ENCODE results near the gene STXBP5.

Gene STXBP5

GRCh38 chr6:147322299-147323162 is 118.3 kb downstream of the STXBP5 start:
- H3K4me1 ChIP-seq (ENCODE audit: insufficient read depth, insufficient read length) = no peaks in the 10 kb centered on the region
- H3K9ac ChIP-seq (ENCODE audit: insufficient read length, low read depth) = no peak overlapping the region
- no peak for DNase-seq (ENCODE audit: low read depth, low spot score)
- H3K36me3 ChIP-seq (ENCODE audit: insufficient read depth, insufficient read length, low read length) = no peaks in the 10 kb centered on the region
- TF ChIP-seq SUZ12 (IDR thresholded peaks at IDR 0.05; ENCODE audit: extremely low read depth, insufficient read depth, insufficient read length) = no peak
- no peak for TF ChIP-seq YY1 (IDR thresholded peaks at IDR 0.05; ENCODE audit: insufficient read depth, insufficient read length)
- TF ChIP-seq ZNF274 (IDR thresholded peaks at IDR 0.05; ENCODE audit: low read depth, low read length) = no peak
- no peak overlapping the region for H3K4me3 ChIP-seq (ENCODE audit: insufficient read length, low read depth)
- no peaks in the 10 kb centered on the region for H3K27me3 ChIP-seq (ENCODE audit: insufficient read depth, insufficient read length)
- no peaks in the 10 kb centered on the region for H3K9me3 ChIP-seq (ENCODE audit: insufficient read depth, low read length)

GRCh38 chr6:147325557-147325956 is 121.3 kb downstream of the STXBP5 start:
- H3K4me3 ChIP-seq (ENCODE audit: insufficient read length, low read depth) = no peak overlapping the region
- no peak overlapping the region for H3K9ac ChIP-seq (ENCODE audit: insufficient read length, low read depth)
- no peaks in the 10 kb centered on the region for H3K4me1 ChIP-seq (ENCODE audit: insufficient read depth, insufficient read length)
- TF ChIP-seq SUZ12 (IDR thresholded peaks at IDR 0.05; ENCODE audit: extremely low read depth, insufficient read depth, insufficient read length) (no peak), ZNF274 (IDR thresholded peaks at IDR 0.05; ENCODE audit: low read depth, low read length) (no peak), YY1 (IDR thresholded peaks at IDR 0.05; ENCODE audit: insufficient read depth, insufficient read length) (no peak)
- H3K36me3 ChIP-seq (ENCODE audit: insufficient read depth, insufficient read length, low read length) = peaks cover 4% of the 10 kb centered on the region
- DNase-seq (ENCODE audit: low read depth, low spot score) = no peak
- no peaks in the 10 kb centered on the region for H3K9me3 ChIP-seq (ENCODE audit: insufficient read depth, low read length)
- H3K27me3 ChIP-seq (ENCODE audit: insufficient read depth, insufficient read length) = no peaks in the 10 kb centered on the region

- no peak overlapping the region for H3K4me3 ChIP-seq (ENCODE audit: insufficient read length, low read depth)
- H3K4me1 ChIP-seq (ENCODE audit: insufficient read depth, insufficient read length) = no peaks in the 10 kb centered on the region
- H3K36me3 ChIP-seq (ENCODE audit: insufficient read depth, insufficient read length, low read length) = peaks cover 4% of the 10 kb centered on the region
- no peaks in the 10 kb centered on the region for H3K27me3 ChIP-seq (ENCODE audit: insufficient read depth, insufficient read length)
- no peak overlapping the region for H3K9ac ChIP-seq (ENCODE audit: insufficient read length, low read depth)
- no peak for DNase-seq (ENCODE audit: low read depth, low spot score)
- TF ChIP-seq ZNF274 (IDR thresholded peaks at IDR 0.05; ENCODE audit: low read depth, low read length) = no peak
- no peak for TF ChIP-seq YY1 (IDR thresholded peaks at IDR 0.05; ENCODE audit: insufficient read depth, insufficient read length)
- no peak for TF ChIP-seq SUZ12 (IDR thresholded peaks at IDR 0.05; ENCODE audit: extremely low read depth, insufficient read depth, insufficient read length)
- H3K9me3 ChIP-seq (ENCODE audit: insufficient read depth, low read length) = no peaks in the 10 kb centered on the region
Measured at GRCh38 chr6:147331401-147331800, 127.2 kb downstream of the STXBP5 start.

GRCh38 chr6:147337921-147338320 is 133.7 kb downstream of the STXBP5 start:
- DNase-seq (ENCODE audit: low read depth, low spot score) = no peak
- Histone ChIP-seq H3K4me3 (ENCODE audit: insufficient read length, low read depth) (no peak overlapping the region), H3K4me1 (ENCODE audit: insufficient read depth, insufficient read length) (no peaks in the 10 kb centered on the region), H3K27me3 (ENCODE audit: insufficient read depth, insufficient read length) (no peaks in the 10 kb centered on the region), H3K36me3 (ENCODE audit: insufficient read depth, insufficient read length, low read length) (no peaks in the 10 kb centered on the region), H3K9me3 (ENCODE audit: insufficient read depth, low read length) (no peaks in the 10 kb centered on the region), H3K9ac (ENCODE audit: insufficient read length, low read depth) (no peak overlapping the region)
- TF ChIP-seq SUZ12 (IDR thresholded peaks at IDR 0.05; ENCODE audit: extremely low read depth, insufficient read depth, insufficient read length) = no peak
- TF ChIP-seq YY1 (IDR thresholded peaks at IDR 0.05; ENCODE audit: insufficient read depth, insufficient read length) = no peak
- no peak for TF ChIP-seq ZNF274 (IDR thresholded peaks at IDR 0.05; ENCODE audit: low read depth, low read length)

- TF ChIP-seq YY1 (IDR thresholded peaks at IDR 0.05; ENCODE audit: insufficient read depth, insufficient read length) (no peak), SUZ12 (IDR thresholded peaks at IDR 0.05; ENCODE audit: extremely low read depth, insufficient read depth, insufficient read length) (no peak), ZNF274 (IDR thresholded peaks at IDR 0.05; ENCODE audit: low read depth, low read length) (no peak)
- no peaks in the 10 kb centered on the region for H3K36me3 ChIP-seq (ENCODE audit: insufficient read depth, insufficient read length, low read length)
- H3K27me3 ChIP-seq (ENCODE audit: insufficient read depth, insufficient read length) = no peaks in the 10 kb centered on the region
- H3K9me3 ChIP-seq (ENCODE audit: insufficient read depth, low read length) = no peaks in the 10 kb centered on the region
- no peaks in the 10 kb centered on the region for H3K4me1 ChIP-seq (ENCODE audit: insufficient read depth, insufficient read length)
- DNase-seq (ENCODE audit: low read depth, low spot score) = no peak
- H3K4me3 ChIP-seq (ENCODE audit: insufficient read length, low read depth) = no peak overlapping the region
- no peak overlapping the region for H3K9ac ChIP-seq (ENCODE audit: insufficient read length, low read depth)
Measured at GRCh38 chr6:147341486-147341885, 137.3 kb downstream of the STXBP5 start.

GRCh38 chr6:147345902-147346301 is 141.7 kb downstream of the STXBP5 start:
- Histone ChIP-seq H3K27me3 (ENCODE audit: insufficient read depth, insufficient read length) (no peaks in the 10 kb centered on the region), H3K4me3 (ENCODE audit: insufficient read length, low read depth) (no peak overlapping the region), H3K4me1 (ENCODE audit: insufficient read depth, insufficient read length) (no peaks in the 10 kb centered on the region), H3K9ac (ENCODE audit: insufficient read length, low read depth) (no peak overlapping the region), H3K9me3 (ENCODE audit: insufficient read depth, low read length) (no peaks in the 10 kb centered on the region), H3K36me3 (ENCODE audit: insufficient read depth, insufficient read length, low read length) (no peaks in the 10 kb centered on the region)
- no peak for TF ChIP-seq YY1 (IDR thresholded peaks at IDR 0.05; ENCODE audit: insufficient read depth, insufficient read length)
- TF ChIP-seq ZNF274 (IDR thresholded peaks at IDR 0.05; ENCODE audit: low read depth, low read length) = no peak
- no peak for TF ChIP-seq SUZ12 (IDR thresholded peaks at IDR 0.05; ENCODE audit: extremely low read depth, insufficient read depth, insufficient read length)
- no peak for DNase-seq (ENCODE audit: low read depth, low spot score)

GRCh38 chr6:147347179-147347881 is 143.1 kb downstream of the STXBP5 start:
- no peaks in the 10 kb centered on the region for H3K4me1 ChIP-seq (ENCODE audit: insufficient read depth, insufficient read length)
- no peaks in the 10 kb centered on the region for H3K9me3 ChIP-seq (ENCODE audit: insufficient read depth, low read length)
- no peak overlapping the region for H3K9ac ChIP-seq (ENCODE audit: insufficient read length, low read depth)
- no peaks in the 10 kb centered on the region for H3K36me3 ChIP-seq (ENCODE audit: insufficient read depth, insufficient read length, low read length)
- DNase-seq (ENCODE audit: low read depth, low spot score) = no peak
- TF ChIP-seq YY1 (IDR thresholded peaks at IDR 0.05; ENCODE audit: insufficient read depth, insufficient read length) (no peak), ZNF274 (IDR thresholded peaks at IDR 0.05; ENCODE audit: low read depth, low read length) (no peak), SUZ12 (IDR thresholded peaks at IDR 0.05; ENCODE audit: extremely low read depth, insufficient read depth, insufficient read length) (no peak)
- H3K27me3 ChIP-seq (ENCODE audit: insufficient read depth, insufficient read length) = no peaks in the 10 kb centered on the region
- H3K4me3 ChIP-seq (ENCODE audit: insufficient read length, low read depth) = no peak overlapping the region
